Measurements from ENCODE around the gene ACLY. TPM values are rescaled to one million over a fixed set of nuclear protein-coding genes. Genes with fewer than 3 reads are reported as not detected.

Gene ACLY
- polyA plus RNA-seq, 1 donor (not counting 4 experiments of a cell fraction or from before 2014, with no cell fraction given), result 363 TPM

- H4K20me1 ChIP-seq (ENCODE audit: control insufficient read depth, extremely low read depth, insufficient read depth, low read length), result peaks cover 21% of the 10 kb centered on the region
- no peak overlapping the region for H3K4me2 ChIP-seq (ENCODE audit: control insufficient read depth, extremely low read depth, insufficient read depth, low read depth, low read length)
- TF ChIP-seq CTCF (optimal IDR thresholded peaks at IDR 0.05 in 1 of 3, IDR thresholded peaks at IDR 0.05 in 1 of 3, conservative IDR thresholded peaks at IDR 0.05 in 1 of 3; ENCODE audit: extremely low read depth in 1 of 3, insufficient read depth in 2 of 3, low read length in 3 of 3) (no peak), EZH2 (IDR thresholded peaks at IDR 0.05; ENCODE audit: low read length) (no peak)
- no peak for FAIRE-seq
- no peak overlapping the region for H2AFZ ChIP-seq (ENCODE audit: control insufficient read depth, low read length)
- no peaks in the 10 kb centered on the region for H3K4me1 ChIP-seq (ENCODE audit: control insufficient read depth, extremely low read depth, insufficient read depth, low read length)
- peaks cover 3% of the 10 kb centered on the region for H3K9me1 ChIP-seq (ENCODE audit: control insufficient read depth, extremely low read depth, insufficient read depth, low read length)
- no peak overlapping the region for H3K9ac ChIP-seq (ENCODE audit: control insufficient read depth, extremely low read depth, insufficient read depth, low read length)
- H3K4me3 ChIP-seq (ENCODE audit: control insufficient read depth in 2 of 3, extremely low read depth in 1 of 3, insufficient read depth in 2 of 3, low read depth in 1 of 3, low read length in 3 of 3), result no peak overlapping the region
- dilution Hi-C loops (cut with MboI; ENCODE audit: extremely low pct_ligation_motif_present, low sequenced_read_pairs), result no loop called here
- H3K9me3 ChIP-seq (ENCODE audit: control insufficient read depth, low read depth, low read length), result no peaks in the 10 kb centered on the region
- no peaks in the 10 kb centered on the region for H3K27me3 ChIP-seq (ENCODE audit: control insufficient read depth, extremely low read depth, insufficient read depth, low read length)
- no peak overlapping the region for H3K27ac ChIP-seq (ENCODE audit: control insufficient read depth, insufficient read depth, low read length)
- peaks cover 21% of the 10 kb centered on the region for H3K79me2 ChIP-seq (ENCODE audit: control insufficient read depth, insufficient read depth, low read length)
- H3K36me3 ChIP-seq (ENCODE audit: control insufficient read depth in 2 of 2, extremely low read depth in 1 of 2, insufficient read depth in 2 of 2, low read length in 2 of 2), result peaks cover 77 to 78% of the 10 kb centered on the region in 2 experiments
- no peak for DNase-seq (ENCODE audit: low read depth, low spot score)
These were observed 13.6 kb downstream of the ACLY start for GRCh38 chr17:41905172-41905571.

GRCh38 chr17:41904242-41904841 is 14.4 kb downstream of the ACLY start:
- Histone ChIP-seq H3K9me3 (ENCODE audit: control insufficient read depth, low read depth, low read length) (no peaks in the 10 kb centered on the region), H3K36me3 (ENCODE audit: control insufficient read depth in 2 of 2, extremely low read depth in 1 of 2, insufficient read depth in 2 of 2, low read length in 2 of 2) (peaks cover 68 to 75% of the 10 kb centered on the region in 2 experiments), H3K79me2 (ENCODE audit: control insufficient read depth, insufficient read depth, low read length) (peaks cover 16% of the 10 kb centered on the region), H3K4me3 (ENCODE audit: control insufficient read depth in 2 of 3, extremely low read depth in 1 of 3, insufficient read depth in 2 of 3, low read depth in 1 of 3, low read length in 3 of 3) (no peak overlapping the region), H3K27ac (ENCODE audit: control insufficient read depth, insufficient read depth, low read length) (no peak overlapping the region), H3K27me3 (ENCODE audit: control insufficient read depth, extremely low read depth, insufficient read depth, low read length) (no peaks in the 10 kb centered on the region), H4K20me1 (ENCODE audit: control insufficient read depth, extremely low read depth, insufficient read depth, low read length) (peaks cover 18% of the 10 kb centered on the region), H3K9me1 (ENCODE audit: control insufficient read depth, extremely low read depth, insufficient read depth, low read length) (peaks cover 3% of the 10 kb centered on the region), H3K4me2 (ENCODE audit: control insufficient read depth, extremely low read depth, insufficient read depth, low read depth, low read length) (no peak overlapping the region), H3K4me1 (ENCODE audit: control insufficient read depth, extremely low read depth, insufficient read depth, low read length) (no peaks in the 10 kb centered on the region), H2AFZ (ENCODE audit: control insufficient read depth, low read length) (no peak overlapping the region), H3K9ac (ENCODE audit: control insufficient read depth, extremely low read depth, insufficient read depth, low read length) (no peak overlapping the region)
- DNase-seq (ENCODE audit: low read depth, low spot score) (no peak), FAIRE-seq (no peak)
- TF ChIP-seq CTCF (optimal IDR thresholded peaks at IDR 0.05 in 1 of 3, IDR thresholded peaks at IDR 0.05 in 1 of 3, conservative IDR thresholded peaks at IDR 0.05 in 1 of 3; ENCODE audit: extremely low read depth in 1 of 3, insufficient read depth in 2 of 3, low read length in 3 of 3) (no peak), EZH2 (IDR thresholded peaks at IDR 0.05; ENCODE audit: low read length) (no peak)
- dilution Hi-C loops (cut with MboI; ENCODE audit: extremely low pct_ligation_motif_present, low sequenced_read_pairs), result no loop called here
